T-helper 1 cell treated with Interleukin-12 subunit alpha and Interleukin-12 subunit beta and Interleukin-4 antibody, amounts not matched to agents 30 ng/mL and 1 ng/mL, for 36 hours (primary cell): ENCODE measurements around the gene TAF5L. TPM values are rescaled to one million over a fixed set of nuclear protein-coding genes. Genes with fewer than 3 reads are reported as not detected.
"Not testable (repeated sequence)": the region's sequence is repeated elsewhere in the genome, so short reads cannot be mapped to it uniquely, and the experiment has no call there.

Source experiments
- intact Hi-C: fragments of 100-400 bp; cut with micrococcal nuclease; formaldehyde crosslinking; loops from one replicate; pipeline ENCODE4 v1.15.1; 2024
- total RNA-seq: library from RNA; stranded (reverse); gene quantifications from 2 replicates; pipeline ENCODE4 v1.2.3, GENCODE V29; 2022

Gene TAF5L
- total RNA-seq, 1 donor from 2014 or later = 27.7 TPM

- intact Hi-C loops = no loop called here
These were observed 53.6 kb downstream of the TAF5L start for GRCh38 chr1:229572286-229572685.

- intact Hi-C loops = no loop called here
These were observed 54.9 kb downstream of the TAF5L start for GRCh38 chr1:229570891-229571516.

- intact Hi-C loops = no loop called here
These were observed 55.6 kb downstream of the TAF5L start for GRCh38 chr1:229570305-229570704.

- intact Hi-C loops = no loop called here
These were observed 58.6 kb downstream of the TAF5L start for GRCh38 chr1:229567109-229567868.

GRCh38 chr1:229563701-229564100, 62.2 kb downstream of the TAF5L start:
- intact Hi-C loops = no loop called here

- intact Hi-C loops = no loop called here
These were observed 62.7 kb downstream of the TAF5L start for GRCh38 chr1:229563241-229563640.

GRCh38 chr1:229562686-229563085, 63.2 kb downstream of the TAF5L start:
- intact Hi-C loops = no loop called here

- intact Hi-C loops = no loop called here
These were observed 64.8 kb downstream of the TAF5L start for GRCh38 chr1:229561141-229561540.

- intact Hi-C loops = not testable (repeated sequence)
These were observed 65.8 kb downstream of the TAF5L start for GRCh38 chr1:229560124-229560523.

GRCh38 chr1:229559336-229559801, 66.6 kb downstream of the TAF5L start:
- intact Hi-C loops = loop anchor here (1.0 to 5.0 kb wide), 6 partner anchors 67 to 1681 kb away; partner anchors contain the start of genes GNPAT, RAB4A, TAF5L and URB2

GRCh38 chr1:229558460-229559335, 67.2 kb downstream of the TAF5L start, which contains the start of gene ABCB10:
Gene ABCB10, minus strand, starts transcription at chr1:229558707. Its CDS starts 55 bp downstream, at chr1:229558652.
- intact Hi-C loops = loop anchor here (1.0 to 5.0 kb wide), 9 partner anchors 50 to 1682 kb away; partner anchors contain the start of genes ARV1, GNPAT, NUP133 and RAB4A

- intact Hi-C loops = loop anchor here (1.0 to 5.0 kb wide), 9 partner anchors 50 to 1683 kb away; partner anchors contain the start of genes ARV1, GNPAT, NUP133 and RAB4A
These were observed 68.0 kb downstream of the TAF5L start for GRCh38 chr1:229557913-229558414.

GRCh38 chr1:229557200-229557850, 68.6 kb downstream of the TAF5L start:
- intact Hi-C loops = loop anchor here (1.0 to 5.0 kb wide), 3 partner anchors 285 to 511 kb away; partner anchors contain the start of gene RAB4A

- intact Hi-C loops = loop anchor here (5.0 kb wide), 1 partner anchor 283 kb away; the partner anchor contains the start of gene RAB4A
These were observed 70.9 kb downstream of the TAF5L start for GRCh38 chr1:229554886-229555621.

GRCh38 chr1:229553621-229554130, 72.2 kb downstream of the TAF5L start:
- intact Hi-C loops = no loop called here

- intact Hi-C loops = no loop called here
These were observed 73.2 kb downstream of the TAF5L start for GRCh38 chr1:229552732-229553131.

- intact Hi-C loops = no loop called here
These were observed 74.9 kb downstream of the TAF5L start for GRCh38 chr1:229550812-229551567.

GRCh38 chr1:229547542-229547941, 78.4 kb downstream of the TAF5L start:
- intact Hi-C loops = no loop called here

GRCh38 chr1:229544587-229544986, 81.3 kb downstream of the TAF5L start:
- intact Hi-C loops = no loop called here
